GM18526 (cell line): ENCODE results near the gene GRM7.

Source experiments
- POLR2A ChIP-seq: IDR thresholded peaks from 3 replicates; pipeline ENCODE4 v1.6.1; 2011; ENCODE audit not compliant: insufficient read length; ENCODE audit errors: extremely low read depth

Gene GRM7

DNA sequence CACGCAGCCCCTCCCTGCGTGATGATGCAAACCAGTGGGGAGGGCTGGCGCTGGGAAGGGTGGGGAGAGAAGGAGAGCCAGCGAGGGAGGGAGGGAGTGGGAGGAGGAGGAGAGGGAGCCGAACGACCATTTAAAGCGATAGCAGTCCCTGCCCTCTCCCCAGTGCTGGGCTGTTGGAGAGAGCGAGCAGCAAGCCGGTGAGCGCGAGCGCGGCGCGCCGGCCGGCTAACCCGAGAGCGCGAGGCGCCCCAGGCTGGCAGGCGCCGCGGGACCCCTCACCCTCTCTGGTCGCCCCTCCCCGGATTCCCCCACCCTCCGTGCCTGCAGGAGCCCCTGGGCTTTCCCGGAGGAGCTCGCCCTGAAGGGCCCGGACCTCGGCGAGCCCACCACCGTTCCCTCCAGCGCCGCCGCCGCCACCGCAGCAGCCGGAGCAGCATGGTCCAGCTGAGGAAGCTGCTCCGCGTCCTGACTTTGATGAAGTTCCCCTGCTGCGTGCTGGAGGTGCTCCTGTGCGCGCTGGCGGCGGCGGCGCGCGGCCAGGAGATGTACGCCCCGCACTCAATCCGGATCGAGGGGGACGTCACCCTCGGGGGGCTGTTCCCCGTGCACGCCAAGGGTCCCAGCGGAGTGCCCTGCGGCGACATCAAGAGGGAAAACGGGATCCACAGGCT lies at the start of gene GRM7:
TSS of gene GRM7 (plus strand) at position 162 of the 671 bp plus-strand sequence.
- TF ChIP-seq POLR2A, result no peak

DNA sequence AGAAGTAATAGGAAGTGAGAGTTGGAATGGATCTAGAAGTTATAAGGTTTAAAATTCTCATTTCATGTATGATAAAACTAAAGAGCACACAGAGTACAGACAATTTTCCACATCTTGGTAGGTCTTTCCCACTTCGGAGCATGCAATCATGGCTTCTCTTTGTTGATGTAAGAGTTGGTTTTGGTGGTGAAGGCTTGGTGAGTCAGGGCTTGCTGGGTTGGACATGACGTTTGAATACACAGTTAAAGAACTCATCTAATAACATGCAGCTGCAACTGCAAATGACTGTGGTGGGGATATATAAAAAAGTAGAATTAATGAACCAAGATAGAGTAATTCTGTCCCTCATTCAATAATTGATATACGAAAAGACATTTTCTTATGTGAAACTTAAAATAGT lies 39.5 kb upstream of the GRM7 start:
- TF ChIP-seq POLR2A, result no peak

DNA sequence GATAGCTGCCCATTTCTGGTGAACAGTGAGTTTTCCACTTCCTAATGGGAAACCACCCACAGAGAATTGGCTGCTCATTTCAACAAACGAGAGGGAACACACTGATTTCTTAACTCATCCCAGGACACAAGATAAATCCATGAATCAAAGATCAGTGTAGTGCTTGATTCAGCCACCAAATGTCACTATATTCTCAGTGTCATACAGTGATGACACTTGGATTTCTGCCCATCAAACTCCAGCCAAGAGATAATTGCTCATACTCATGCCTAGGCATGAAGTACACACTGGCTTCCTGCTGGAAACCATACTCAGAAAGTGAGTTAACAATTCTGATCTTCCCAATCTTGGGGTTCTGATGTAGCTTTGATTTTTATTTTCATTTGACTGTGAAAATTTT lies 35.4 kb upstream of the GRM7 start:
- TF ChIP-seq POLR2A, result no peak

DNA sequence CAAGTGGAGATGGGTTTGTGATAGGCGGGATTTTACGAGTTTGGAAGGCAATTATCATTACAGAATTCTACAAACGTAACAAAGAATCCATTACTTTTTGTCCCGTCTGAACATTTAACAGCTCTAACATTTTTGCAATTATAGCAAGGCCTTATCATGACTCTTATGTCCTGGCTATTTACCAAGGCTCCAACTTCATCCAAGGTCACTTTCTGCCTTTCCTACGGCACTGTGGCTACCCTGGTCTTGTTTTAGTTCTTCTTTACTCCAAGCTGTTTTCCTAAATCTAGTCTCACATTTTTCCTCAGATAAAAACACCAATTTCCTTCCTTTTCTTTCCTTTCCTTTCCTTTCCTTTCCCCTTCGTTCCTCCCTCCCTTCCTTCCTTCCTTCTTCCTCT lies 33.5 kb upstream of the GRM7 start:
- no peak for TF ChIP-seq POLR2A

DNA sequence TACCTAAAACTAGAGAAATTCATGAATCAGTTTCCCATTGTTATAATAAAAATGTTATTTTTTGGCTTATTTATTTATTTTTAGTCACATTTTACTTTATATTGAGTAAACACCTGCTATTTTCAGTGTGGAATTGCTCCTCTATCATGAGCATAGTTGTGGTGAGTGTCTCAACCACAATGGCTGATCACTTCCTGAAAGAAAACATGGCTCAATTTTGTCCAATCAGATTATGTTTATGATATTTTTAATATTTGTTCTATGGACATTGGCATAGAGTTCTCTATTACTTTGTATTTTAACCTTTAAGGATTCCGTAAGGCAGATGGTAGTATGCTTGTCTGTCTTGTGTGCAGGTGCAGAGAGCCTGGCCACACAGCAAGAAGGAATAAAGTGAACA lies 16.2 kb upstream of the GRM7 start:
- TF ChIP-seq POLR2A, result no peak

DNA sequence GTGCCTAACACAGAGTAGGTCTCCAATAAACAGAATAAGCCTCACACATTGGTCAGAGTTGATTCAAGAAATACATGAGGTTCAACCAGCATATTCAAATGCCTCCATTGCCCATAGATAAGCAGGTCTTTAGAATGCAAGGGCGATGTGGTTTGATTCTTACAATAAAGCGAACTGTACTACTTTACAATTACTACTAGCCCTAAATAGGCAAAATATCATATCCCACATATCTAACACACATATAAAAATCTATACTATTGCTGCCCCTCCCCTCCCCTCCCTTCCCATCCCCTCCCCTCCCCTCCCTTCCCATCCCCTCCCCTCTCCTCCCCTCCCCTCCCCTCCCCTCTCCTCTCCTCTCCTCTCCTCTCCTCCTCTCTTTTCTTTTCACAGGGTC lies 6.7 kb upstream of the GRM7 start:
- TF ChIP-seq POLR2A, result no peak

DNA sequence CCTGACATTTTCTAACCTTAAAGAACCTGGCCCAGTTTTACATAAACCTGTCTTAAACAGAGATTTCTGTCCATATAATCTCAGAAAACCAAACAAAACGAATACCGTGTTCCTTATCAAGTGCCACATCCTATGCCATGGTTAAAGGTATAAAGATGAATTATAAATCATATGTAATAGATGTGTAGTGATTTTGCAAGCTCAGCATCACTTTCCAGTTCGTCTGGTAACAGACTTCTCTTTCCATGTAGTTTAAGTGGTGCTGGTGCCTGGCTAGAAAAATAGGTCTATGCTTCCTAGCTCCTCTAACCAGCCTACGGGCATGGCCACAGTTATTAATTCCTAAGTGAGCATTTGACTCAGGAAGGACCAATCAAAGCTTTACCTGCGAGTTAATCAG lies 3.4 kb upstream of the GRM7 start:
- no peak for TF ChIP-seq POLR2A

DNA sequence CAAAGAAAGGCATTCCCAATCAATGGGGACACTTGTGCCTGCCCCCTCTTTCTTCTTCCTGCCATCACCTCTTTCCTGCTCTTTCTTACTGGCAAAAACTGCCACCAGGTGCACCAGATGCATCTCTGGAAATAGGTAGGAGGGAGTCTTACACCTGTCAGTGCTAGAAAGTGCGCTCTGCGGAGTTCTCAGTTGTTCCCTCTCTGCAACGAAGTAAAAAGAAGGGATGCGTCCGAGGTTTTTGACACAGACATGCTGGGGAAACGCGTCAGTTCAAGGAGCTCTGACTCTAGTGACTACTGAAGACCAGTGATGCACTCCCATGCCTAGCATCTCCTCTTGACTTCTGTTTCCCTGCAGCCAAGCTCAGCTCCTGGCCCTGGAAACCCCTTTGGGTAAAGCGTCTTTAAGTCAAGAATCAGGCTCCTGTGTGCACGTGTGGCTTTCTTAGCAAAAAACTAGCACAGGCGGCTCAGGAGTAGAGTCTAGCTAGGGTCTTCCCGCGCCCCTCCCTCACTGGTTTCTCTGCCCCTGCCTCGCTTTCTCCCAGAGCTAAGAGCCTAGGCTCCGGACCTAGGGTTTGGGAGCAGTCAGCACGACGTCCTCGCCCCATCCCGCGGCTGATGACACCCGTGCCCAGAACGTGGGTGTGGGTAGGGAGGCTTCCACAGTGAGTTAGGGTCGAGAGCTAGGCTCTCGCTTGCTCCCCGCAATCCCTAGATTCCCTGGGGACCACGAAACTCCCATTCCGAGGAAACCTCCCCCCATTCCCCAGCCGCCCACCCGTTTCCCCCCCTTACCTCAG lies 564 bp upstream of the GRM7 start:
- no peak for TF ChIP-seq POLR2A

DNA sequence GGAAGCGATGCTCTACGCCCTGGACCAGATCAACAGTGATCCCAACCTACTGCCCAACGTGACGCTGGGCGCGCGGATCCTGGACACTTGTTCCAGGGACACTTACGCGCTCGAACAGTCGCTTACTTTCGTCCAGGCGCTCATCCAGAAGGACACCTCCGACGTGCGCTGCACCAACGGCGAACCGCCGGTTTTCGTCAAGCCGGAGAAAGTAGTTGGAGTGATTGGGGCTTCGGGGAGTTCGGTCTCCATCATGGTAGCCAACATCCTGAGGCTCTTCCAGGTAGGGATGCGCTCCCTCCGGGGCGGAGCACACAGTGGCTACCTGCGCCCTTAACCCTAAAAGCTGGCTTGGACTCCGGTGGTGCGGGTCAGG lies 698 bp downstream of the GRM7 start:
- TF ChIP-seq POLR2A, result no peak

DNA sequence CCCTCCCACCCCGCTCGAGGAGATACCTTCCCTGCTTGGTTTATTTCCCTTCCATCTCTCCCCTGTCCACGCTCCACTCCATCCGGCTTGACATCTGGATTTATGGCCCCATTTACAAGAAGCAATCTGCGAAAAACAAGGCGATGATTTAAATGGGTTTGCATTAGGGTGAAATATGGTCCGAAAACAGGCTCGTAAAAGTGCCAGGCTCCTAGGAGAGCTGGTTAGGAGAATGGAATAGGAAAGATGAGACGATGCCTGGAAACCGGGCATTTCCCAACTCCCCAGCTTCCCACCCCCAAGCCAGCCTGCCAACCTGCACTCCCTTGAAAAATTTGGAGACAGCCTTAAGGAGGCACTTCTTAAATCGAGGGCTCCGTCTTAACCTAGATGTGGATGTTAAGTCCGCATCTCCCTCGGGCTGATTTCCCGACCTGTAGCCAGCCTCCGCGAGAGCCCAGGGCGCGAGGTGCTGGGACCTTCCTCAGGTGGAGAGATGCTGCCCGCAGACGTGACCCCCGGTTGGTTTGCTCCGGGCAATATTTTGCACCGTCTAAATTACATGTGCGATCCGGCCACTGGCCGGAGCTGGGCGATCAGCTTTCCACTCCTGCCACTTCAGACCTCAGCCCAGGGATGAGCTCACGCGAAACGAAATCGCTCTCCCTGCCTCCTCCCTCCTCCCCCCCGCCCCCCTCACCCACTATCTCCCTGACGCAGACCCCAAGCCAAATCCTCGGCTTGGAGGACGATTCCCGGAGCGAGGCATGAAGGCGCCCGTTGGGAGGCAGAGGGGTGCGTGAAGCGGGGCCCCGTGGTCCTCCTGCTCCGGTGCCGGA lies 1.3 kb downstream of the GRM7 start:
- no peak for TF ChIP-seq POLR2A

DNA sequence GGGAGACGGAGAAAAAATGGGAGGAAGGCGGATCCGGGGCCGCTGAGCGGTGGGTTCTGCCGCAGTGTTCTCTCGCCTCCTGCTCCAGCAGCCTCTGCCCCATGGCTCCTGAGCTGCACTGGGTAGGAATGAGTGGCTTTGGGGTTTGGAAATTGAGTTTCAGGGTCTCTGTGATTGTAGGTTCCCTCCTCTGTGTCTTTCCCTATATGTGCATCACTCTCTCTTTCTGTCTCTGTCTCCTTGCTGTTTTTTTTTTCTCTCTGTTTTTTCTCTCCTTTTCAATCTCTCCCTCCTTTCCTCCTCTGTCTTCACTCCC lies 1.9 kb downstream of the GRM7 start:
- TF ChIP-seq POLR2A, result no peak

DNA sequence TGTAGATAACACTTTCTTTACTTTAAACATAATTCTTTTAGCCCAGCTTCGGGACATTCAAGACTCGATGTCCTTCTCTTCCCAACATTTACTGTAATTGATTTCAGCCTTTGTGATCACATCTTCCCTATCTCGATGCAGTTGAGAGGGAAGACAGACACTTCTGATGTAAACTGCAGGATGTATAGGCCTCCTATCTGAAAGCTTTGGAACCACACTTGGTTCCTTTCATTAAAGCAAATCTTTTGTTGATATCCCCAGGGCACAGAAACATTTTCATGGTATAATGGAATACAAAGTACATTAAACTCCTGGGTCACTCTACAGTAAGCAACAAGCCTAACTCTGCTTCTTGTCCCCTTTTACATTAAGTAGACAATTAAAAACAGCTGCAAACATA lies 6.4 kb downstream of the GRM7 start:
- TF ChIP-seq POLR2A, result no peak

DNA sequence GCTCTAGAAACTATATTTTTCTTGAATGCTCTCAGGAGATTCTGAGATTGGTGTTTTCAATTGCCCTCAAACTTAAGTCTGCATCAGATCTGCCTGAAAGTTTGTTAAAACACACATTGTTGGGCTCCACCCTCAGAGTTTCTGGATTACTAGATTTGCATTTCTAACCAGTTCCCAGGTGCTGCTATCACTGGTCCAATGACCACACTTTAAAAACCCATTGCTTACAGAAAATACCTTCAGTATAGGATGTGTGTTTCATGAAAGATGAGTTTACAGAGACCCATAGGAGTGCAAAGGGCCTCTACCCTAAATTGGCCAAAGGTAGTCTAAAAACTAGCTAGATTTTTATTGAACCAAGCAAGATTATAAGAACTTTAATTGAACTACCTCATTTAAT lies 17.8 kb downstream of the GRM7 start:
- TF ChIP-seq POLR2A, result no peak

DNA sequence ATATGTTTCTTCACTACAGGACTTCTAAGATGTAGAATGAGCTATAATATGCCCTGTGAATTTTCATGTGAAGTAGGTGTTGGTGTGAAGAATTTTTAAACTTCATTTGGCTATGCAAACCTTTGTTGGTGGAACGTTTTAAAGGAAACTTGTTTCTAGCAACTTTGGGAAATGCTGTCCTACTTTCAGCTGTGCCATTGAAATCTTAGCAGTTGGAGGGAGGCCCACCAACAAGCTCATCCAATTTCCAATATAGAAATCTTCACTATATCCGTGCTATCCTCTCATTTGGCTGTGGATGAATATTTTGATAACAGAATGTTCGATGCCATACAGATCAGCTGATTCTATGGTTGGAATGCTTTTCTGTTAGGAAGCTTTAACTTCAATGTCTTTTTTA lies 51.3 kb downstream of the GRM7 start:
- no peak for TF ChIP-seq POLR2A

DNA sequence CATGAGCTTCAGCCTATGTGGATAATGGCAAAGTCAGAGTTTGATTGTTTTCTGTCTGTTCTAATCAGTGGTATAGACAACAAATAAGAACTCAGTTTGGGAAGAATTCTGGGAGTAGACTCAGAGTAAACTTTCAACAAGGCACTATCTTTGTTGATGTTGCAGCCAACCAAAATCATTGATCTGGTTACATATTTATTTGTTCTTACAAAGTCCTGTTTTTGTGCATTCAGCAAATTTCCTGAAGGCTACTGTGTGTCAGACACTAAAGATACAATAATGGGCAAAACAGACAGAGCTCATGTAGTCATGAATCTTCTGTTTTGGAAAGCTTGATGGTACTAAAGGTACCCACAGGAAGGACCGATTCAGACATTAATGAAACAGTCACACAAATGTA lies 55.0 kb downstream of the GRM7 start:
- no peak for TF ChIP-seq POLR2A

DNA sequence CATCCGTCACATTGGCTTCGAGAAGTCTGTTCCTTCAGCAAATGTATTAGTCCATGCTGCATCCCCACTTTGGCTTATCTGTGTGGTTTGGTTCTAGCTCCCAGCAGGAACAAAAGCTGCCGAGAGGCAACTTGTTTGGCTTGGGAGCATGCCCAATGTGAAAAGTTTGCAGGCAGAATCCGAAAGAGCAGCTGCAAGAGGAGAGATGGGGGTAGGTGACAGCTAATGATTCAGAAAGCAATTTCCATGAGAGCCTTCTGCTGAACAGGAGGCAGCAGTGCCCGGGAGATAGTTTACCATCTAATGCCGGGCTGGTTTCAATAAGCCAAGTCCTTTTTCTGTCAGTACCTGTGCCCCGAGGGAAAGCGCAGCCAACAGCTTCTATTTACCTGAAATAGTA lies 60.2 kb downstream of the GRM7 start:
- no peak for TF ChIP-seq POLR2A
